ENCODE results near the gene CACNA2D3. TPM values are rescaled to one million over a fixed set of nuclear protein-coding genes. Genes with fewer than 3 reads are reported as not detected.

The CACNA2D3 gene
- total RNA-seq, 2 donors from 2014 or later = 1.1 to 5.9 TPM

DNA sequence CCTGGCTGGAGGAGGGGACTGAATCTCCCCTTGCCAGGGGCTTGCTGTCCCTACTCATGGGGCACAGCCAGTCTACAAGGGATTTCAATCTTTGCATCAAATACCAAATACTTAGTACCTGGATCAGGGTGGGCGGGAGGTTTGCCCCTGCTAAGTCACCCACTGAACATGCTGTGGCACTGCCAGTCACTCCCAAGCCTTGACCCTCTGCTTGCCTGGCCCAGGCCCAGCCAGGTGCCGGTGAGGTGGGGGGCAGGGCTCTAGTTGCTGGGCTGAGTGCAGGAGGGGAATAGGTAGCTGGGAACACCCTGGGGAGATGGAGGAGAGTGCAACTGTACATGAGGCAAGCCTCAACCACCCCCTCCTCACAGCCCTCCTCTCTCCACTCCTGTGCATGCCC is 941.8 kb downstream of the CACNA2D3 start:
- no peak for DNase-seq (ENCODE audit: low spot score)
- Histone ChIP-seq H3K4me1 (replicated peaks) (no peaks in the 10 kb centered on the region), H3K4me3 (no peak overlapping the region), H3K27me3 (replicated peaks; ENCODE audit: insufficient read depth) (no peaks in the 10 kb centered on the region), H3K9me3 (no peaks in the 10 kb centered on the region), H3K27ac (no peak overlapping the region), H3K36me3 (no peaks in the 10 kb centered on the region)
- WGBS = 100% methylated on average over 2 of the region's 2 CpGs
- no peak for TF ChIP-seq POLR2AphosphoS5 (IDR thresholded peaks at IDR 0.05)
- no peak for TF ChIP-seq POLR2A (IDR thresholded peaks at IDR 0.05)
- TF ChIP-seq, protein P1, sequence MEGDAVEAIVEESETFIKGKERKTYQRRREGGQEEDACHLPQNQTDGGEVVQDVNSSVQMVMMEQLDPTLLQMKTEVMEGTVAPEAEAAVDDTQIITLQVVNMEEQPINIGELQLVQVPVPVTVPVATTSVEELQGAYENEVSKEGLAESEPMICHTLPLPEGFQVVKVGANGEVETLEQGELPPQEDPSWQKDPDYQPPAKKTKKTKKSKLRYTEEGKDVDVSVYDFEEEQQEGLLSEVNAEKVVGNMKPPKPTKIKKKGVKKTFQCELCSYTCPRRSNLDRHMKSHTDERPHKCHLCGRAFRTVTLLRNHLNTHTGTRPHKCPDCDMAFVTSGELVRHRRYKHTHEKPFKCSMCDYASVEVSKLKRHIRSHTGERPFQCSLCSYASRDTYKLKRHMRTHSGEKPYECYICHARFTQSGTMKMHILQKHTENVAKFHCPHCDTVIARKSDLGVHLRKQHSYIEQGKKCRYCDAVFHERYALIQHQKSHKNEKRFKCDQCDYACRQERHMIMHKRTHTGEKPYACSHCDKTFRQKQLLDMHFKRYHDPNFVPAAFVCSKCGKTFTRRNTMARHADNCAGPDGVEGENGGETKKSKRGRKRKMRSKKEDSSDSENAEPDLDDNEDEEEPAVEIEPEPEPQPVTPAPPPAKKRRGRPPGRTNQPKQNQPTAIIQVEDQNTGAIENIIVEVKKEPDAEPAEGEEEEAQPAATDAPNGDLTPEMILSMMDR (IDR thresholded peaks at IDR 0.05) = no peak
- intact Hi-C loops (cut with DNase I) = no loop called here

DNA sequence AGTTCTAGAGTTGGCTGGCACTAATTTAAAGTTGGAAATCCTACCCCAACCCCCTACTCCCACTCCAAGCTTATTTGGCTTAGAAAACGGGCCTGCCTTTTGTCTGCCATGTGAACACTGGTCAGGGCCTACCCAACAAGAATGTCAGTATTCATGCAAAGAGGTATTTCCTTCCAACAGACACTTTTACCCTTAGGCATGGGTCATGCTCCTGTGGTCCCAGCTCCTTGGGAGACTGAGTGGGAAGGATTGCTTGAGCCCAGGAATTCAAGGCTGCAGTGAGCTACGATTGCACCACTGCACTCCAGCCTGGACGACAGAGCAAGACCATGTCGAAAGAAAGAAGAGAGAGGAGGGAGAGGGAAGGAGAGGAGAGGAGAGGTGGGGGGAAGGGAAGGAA is 943.0 kb downstream of the CACNA2D3 start:
- Histone ChIP-seq H3K4me3 (no peak overlapping the region), H3K9me3 (no peaks in the 10 kb centered on the region), H3K27ac (no peak overlapping the region), H3K36me3 (no peaks in the 10 kb centered on the region), H3K4me1 (replicated peaks) (no peaks in the 10 kb centered on the region), H3K27me3 (replicated peaks; ENCODE audit: insufficient read depth) (no peaks in the 10 kb centered on the region)
- intact Hi-C loops (cut with DNase I) = no loop called here
- TF ChIP-seq, protein P1 (IDR thresholded peaks at IDR 0.05) = no peak
- DNase-seq (ENCODE audit: low spot score) = no peak
- 98% methylated on average over 4 of the region's 4 CpGs for WGBS

DNA sequence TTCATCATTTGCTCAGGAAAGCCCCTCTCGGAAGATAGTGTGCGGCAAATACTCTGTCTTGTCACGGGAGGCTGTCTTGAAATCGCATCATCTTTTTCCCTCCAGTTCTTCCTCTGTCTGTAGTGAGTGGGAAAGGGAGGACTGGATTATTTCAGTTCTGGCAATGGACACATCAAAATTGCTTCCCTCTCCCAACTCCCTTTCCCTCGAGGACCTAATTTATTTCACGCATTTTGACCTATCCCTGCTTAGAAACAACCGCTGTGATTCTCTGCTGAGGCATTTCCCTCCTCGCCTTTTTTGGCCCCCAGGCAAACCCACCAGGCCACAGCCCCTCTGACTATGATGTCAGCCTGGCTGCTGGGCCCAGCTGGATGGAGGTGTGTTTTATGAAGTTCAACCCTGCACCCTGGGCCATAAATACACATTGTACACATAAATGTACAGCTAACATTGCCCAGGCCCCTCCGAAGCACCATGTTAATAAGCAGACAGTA is 944.2 kb downstream of the CACNA2D3 start:
- Histone ChIP-seq H3K4me3 (no peak overlapping the region), H3K9me3 (no peaks in the 10 kb centered on the region), H3K27me3 (replicated peaks; ENCODE audit: insufficient read depth) (no peaks in the 10 kb centered on the region), H3K4me1 (replicated peaks) (no peaks in the 10 kb centered on the region), H3K27ac (no peak overlapping the region), H3K36me3 (no peaks in the 10 kb centered on the region)
- intact Hi-C loops (cut with DNase I) = no loop called here
- WGBS = 80% methylated on average over 9 of the region's 9 CpGs
- TF ChIP-seq, protein P1 (IDR thresholded peaks at IDR 0.05) = no peak
- no peak for TF ChIP-seq POLR2A (IDR thresholded peaks at IDR 0.05)
- TF ChIP-seq POLR2AphosphoS5 (IDR thresholded peaks at IDR 0.05) = no peak
- DNase-seq (ENCODE audit: low spot score) = no peak

DNA sequence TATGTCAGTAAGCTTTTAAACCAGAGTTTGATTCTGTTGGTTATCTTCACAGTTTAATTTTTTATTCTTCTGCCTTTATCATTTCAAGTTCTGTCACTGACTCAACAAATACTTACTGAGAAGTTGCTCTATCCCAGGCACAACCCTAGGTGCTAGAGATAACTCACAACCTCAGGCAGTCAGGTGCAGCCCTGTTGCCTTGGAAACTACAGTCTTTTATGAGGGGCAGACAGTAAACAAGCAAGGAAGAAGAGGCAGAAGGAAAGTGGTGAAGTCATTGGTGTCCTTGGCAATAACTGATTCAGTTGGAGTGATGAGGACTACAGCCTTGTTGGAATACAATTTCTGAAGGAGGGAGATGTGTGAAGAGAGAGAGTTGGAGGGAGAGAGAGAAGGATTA is 947.6 kb downstream of the CACNA2D3 start:
- Histone ChIP-seq H3K4me3 (no peak overlapping the region), H3K27ac (no peak overlapping the region), H3K36me3 (no peaks in the 10 kb centered on the region), H3K9me3 (no peaks in the 10 kb centered on the region), H3K27me3 (replicated peaks; ENCODE audit: insufficient read depth) (no peaks in the 10 kb centered on the region), H3K4me1 (replicated peaks) (no peaks in the 10 kb centered on the region)
- intact Hi-C loops (cut with DNase I) = no loop called here
- TF ChIP-seq POLR2AphosphoS5 (IDR thresholded peaks at IDR 0.05) (no peak), POLR2A (IDR thresholded peaks at IDR 0.05) (no peak)
- TF ChIP-seq, protein P1 (IDR thresholded peaks at IDR 0.05) = no peak
- DNase-seq (ENCODE audit: low spot score) = no peak

DNA sequence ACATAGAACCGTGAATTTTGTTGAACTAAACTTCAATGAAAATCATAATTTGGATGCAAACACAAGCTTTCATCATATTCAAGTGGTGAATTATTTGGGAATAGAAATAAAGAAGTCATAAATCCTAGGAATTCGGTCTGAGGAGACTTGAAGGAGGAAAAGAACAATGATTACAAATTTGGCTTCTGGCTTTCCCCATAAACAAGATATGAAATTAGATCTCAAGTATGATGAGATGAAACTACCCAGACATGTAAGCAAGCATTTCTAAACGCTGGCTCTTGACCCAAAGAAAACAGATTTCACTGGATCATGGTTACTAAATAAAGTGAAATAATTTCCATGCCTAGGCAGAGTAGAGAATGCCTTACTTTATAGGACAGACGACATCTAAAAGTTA is 952.4 kb downstream of the CACNA2D3 start:
- Histone ChIP-seq H3K9me3 (no peaks in the 10 kb centered on the region), H3K4me3 (no peak overlapping the region), H3K36me3 (no peaks in the 10 kb centered on the region), H3K27me3 (replicated peaks; ENCODE audit: insufficient read depth) (no peaks in the 10 kb centered on the region), H3K27ac (no peak overlapping the region), H3K4me1 (replicated peaks) (no peaks in the 10 kb centered on the region)
- DNase-seq (ENCODE audit: low spot score) = no peak
- WGBS = 30% methylated on average over 4 of the region's 4 CpGs
- no peak for TF ChIP-seq POLR2AphosphoS5 (IDR thresholded peaks at IDR 0.05)
- TF ChIP-seq, protein P1 (IDR thresholded peaks at IDR 0.05) = no peak
- no peak for TF ChIP-seq POLR2A (IDR thresholded peaks at IDR 0.05)
- intact Hi-C loops (cut with DNase I) = no loop called here
